ENCODE data around the gene PCDH12. TPM values are rescaled to one million over a fixed set of nuclear protein-coding genes. Genes with fewer than 3 reads are reported as not detected.

Gene PCDH12
- polyA plus RNA-seq, 12 donors = 14.5 to 25.7 (median 16.9) TPM; not detected in 1

- DNase-seq = no peak
Observed at GRCh38 chr5:141969783-141970771, 12.1 kb upstream of the PCDH12 start.

GRCh38 chr5:141968914-141969608 is 11.1 kb upstream of the PCDH12 start, which contains the start of gene RNF14:
TSS of gene RNF14 (plus strand) at chr5:141969105. CDS start at chr5:141973589, 4,484 bp downstream.
- DNase-seq = peak; percentile 92

- DNase-seq = no peak
Observed at GRCh38 chr5:141966963-141967333, 8.9 kb upstream of the PCDH12 start.

- no peak for DNase-seq
Observed at GRCh38 chr5:141966275-141966962, 8.4 kb upstream of the PCDH12 start.

GRCh38 chr5:141965071-141965470 is 7.1 kb upstream of the PCDH12 start:
- DNase-seq = peak; percentile 34

GRCh38 chr5:141963701-141964100 is 5.7 kb upstream of the PCDH12 start:
- no peak for DNase-seq

GRCh38 chr5:141961466-141961865 is 3.5 kb upstream of the PCDH12 start:
- no peak for DNase-seq

- DNase-seq = peak; percentile 95
Observed at GRCh38 chr5:141960449-141961323, 2.7 kb upstream of the PCDH12 start.

- DNase-seq = no peak
Observed at GRCh38 chr5:141960018-141960417, 2.0 kb upstream of the PCDH12 start.

GRCh38 chr5:141958546-141959172 is 657 bp upstream of the PCDH12 start:
- no peak for DNase-seq

GRCh38 chr5:141957367-141957996 is 520 bp downstream of the PCDH12 start:
- no peak for DNase-seq

GRCh38 chr5:141954194-141954593 is 3.8 kb downstream of the PCDH12 start:
- DNase-seq = no peak

GRCh38 chr5:141952020-141952419 is 6.0 kb downstream of the PCDH12 start:
- DNase-seq = no peak

GRCh38 chr5:141951332-141951781 is 6.6 kb downstream of the PCDH12 start:
- no peak for DNase-seq

GRCh38 chr5:141950207-141951005 is 7.6 kb downstream of the PCDH12 start:
- DNase-seq = no peak

GRCh38 chr5:141949511-141949910 is 8.5 kb downstream of the PCDH12 start:
- DNase-seq = no peak

- no peak for DNase-seq
Observed at GRCh38 chr5:141948812-141949211, 9.2 kb downstream of the PCDH12 start.

- DNase-seq = no peak
Observed at GRCh38 chr5:141947316-141947715, 10.7 kb downstream of the PCDH12 start.

- peak; percentile 26 for DNase-seq
Observed at GRCh38 chr5:141945511-141946051, 12.4 kb downstream of the PCDH12 start.
